Nephron progenitor cell (in vitro differentiated cells): ENCODE data around the gene BTBD3.

Experiments used
- DNase-seq: peaks from one replicate; pipeline ENCODE4 v3.0.0; 2021
- H3K27ac Mint-ChIP-seq: 2 replicates; pipeline ENCODE4 v1.8.0; 2021; ENCODE audit warnings: mild to moderate bottlenecking, moderate library complexity, mixed read lengths
- H3K27me3 Mint-ChIP-seq: 2 replicates; pipeline ENCODE4 v1.8.0; 2021; ENCODE audit warnings: mild to moderate bottlenecking, low read depth, mixed read lengths; ENCODE audit not compliant: poor library complexity
- H3K36me3 Mint-ChIP-seq: 2 replicates; pipeline ENCODE4 v1.8.0; 2021; ENCODE audit warnings: low read depth, mixed read lengths
- H3K4me1 Mint-ChIP-seq: 2 replicates; pipeline ENCODE4 v1.8.0; 2021; ENCODE audit warnings: mixed read lengths
- H3K4me3 Mint-ChIP-seq: 2 replicates; pipeline ENCODE4 v1.8.0; 2021; ENCODE audit warnings: mild to moderate bottlenecking, moderate library complexity, mixed read lengths
- H3K9me3 Mint-ChIP-seq: 2 replicates; pipeline ENCODE4 v1.8.0; 2021; ENCODE audit warnings: mild to moderate bottlenecking, moderate library complexity, mixed read lengths
- CTCF ChIP-seq: fragments of 200-600 bp; sonication (generic); IDR thresholded peaks from 2 replicates; pipeline ENCODE4 v1.5.0; 2021; ENCODE audit warnings: antibody characterized with exemption

BTBD3 gene

GRCh38 chr20:11937230-11937629 lies 19.5 kb downstream of the BTBD3 start:
- peaks cover 23% of the 10 kb centered on the region for H3K4me1 Mint-ChIP-seq
- no peaks in the 10 kb centered on the region for H3K9me3 Mint-ChIP-seq
- no peak overlapping the region for H3K4me3 Mint-ChIP-seq
- H3K27me3 Mint-ChIP-seq = no peaks in the 10 kb centered on the region
- H3K27ac Mint-ChIP-seq = no peak overlapping the region
- no peak for DNase-seq
- no peaks in the 10 kb centered on the region for H3K36me3 Mint-ChIP-seq
- no peak for TF ChIP-seq CTCF

GRCh38 chr20:11941593-11942246 lies 24.0 kb downstream of the BTBD3 start:
- no peak for DNase-seq
- Mint-ChIP-seq H3K9me3 (no peaks in the 10 kb centered on the region), H3K36me3 (no peaks in the 10 kb centered on the region), H3K4me1 (peaks cover under 1% of the 10 kb centered on the region), H3K27me3 (no peaks in the 10 kb centered on the region), H3K27ac (no peak overlapping the region), H3K4me3 (no peak overlapping the region)
- TF ChIP-seq CTCF = no peak

DNA sequence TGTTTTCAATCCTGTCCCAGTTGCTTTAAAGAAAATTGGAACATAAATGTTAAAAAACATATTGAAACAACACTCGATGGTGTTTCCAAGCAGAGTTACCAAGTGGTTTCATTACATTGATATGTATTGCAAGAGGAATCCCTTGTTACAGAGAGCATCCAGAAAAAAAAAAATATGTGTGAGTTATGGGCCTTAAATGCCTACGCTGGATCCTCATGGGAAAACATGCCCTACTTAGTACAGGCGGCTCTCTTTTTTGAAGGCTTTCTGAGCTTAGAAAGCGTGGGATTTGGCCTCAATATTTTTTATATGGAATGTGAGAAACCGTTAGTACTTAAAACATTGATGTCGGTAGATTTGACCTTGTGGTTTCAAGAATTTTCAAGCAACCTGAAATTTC lies 26.1 kb downstream of the BTBD3 start:
- TF ChIP-seq CTCF = no peak
- Mint-ChIP-seq H3K27ac (no peak overlapping the region), H3K9me3 (no peaks in the 10 kb centered on the region), H3K36me3 (no peaks in the 10 kb centered on the region), H3K4me3 (no peak overlapping the region), H3K4me1 (no peaks in the 10 kb centered on the region), H3K27me3 (no peaks in the 10 kb centered on the region)
- no peak for DNase-seq

- Mint-ChIP-seq H3K27ac (no peak overlapping the region), H3K9me3 (no peaks in the 10 kb centered on the region), H3K27me3 (no peaks in the 10 kb centered on the region), H3K4me1 (no peaks in the 10 kb centered on the region), H3K36me3 (no peaks in the 10 kb centered on the region), H3K4me3 (no peak overlapping the region)
- DNase-seq = no peak
- no peak for TF ChIP-seq CTCF
These were observed 31.1 kb downstream of the BTBD3 start for GRCh38 chr20:11948806-11949205.

DNA sequence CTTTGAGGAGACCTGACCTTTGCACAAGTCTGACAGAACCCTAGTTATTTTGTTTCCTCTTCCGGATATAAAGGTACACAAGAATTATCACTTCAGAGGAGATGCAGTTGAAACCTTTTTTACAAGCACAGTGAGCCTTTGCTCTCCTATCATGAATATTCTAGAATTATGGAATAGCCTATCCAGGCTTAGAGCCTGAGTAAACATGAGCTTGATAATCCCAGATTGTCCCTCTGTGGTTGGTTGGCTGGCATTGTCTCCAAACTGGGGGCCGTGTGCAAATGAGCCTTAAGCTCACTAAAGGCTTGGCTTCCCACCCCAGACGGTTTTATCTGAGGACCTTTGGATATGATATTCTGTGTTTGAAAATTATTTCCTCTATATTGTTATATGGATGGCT lies 32.0 kb downstream of the BTBD3 start:
- no peak overlapping the region for H3K4me3 Mint-ChIP-seq
- no peaks in the 10 kb centered on the region for H3K27me3 Mint-ChIP-seq
- no peak for TF ChIP-seq CTCF
- no peaks in the 10 kb centered on the region for H3K36me3 Mint-ChIP-seq
- H3K4me1 Mint-ChIP-seq = no peaks in the 10 kb centered on the region
- H3K9me3 Mint-ChIP-seq = peaks cover 7% of the 10 kb centered on the region
- no peak for DNase-seq
- no peak overlapping the region for H3K27ac Mint-ChIP-seq

DNA sequence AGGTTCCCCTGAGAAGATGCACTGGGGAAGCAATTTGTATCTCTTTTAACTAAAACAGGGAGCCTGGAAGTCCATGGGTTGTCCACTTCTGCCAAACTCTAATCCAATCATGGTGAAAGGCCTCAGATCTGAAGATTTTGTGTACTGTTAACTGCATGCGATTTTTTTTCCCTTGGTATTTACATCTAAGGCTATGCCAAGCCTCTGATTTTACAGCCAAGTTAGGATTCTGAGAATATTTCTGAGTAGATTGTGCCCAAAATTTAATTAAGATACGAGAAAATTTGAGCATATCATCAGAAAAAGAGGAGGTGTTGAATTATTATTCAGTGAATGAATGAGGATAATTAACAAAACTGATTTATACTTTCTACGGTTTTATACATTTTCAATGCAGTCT lies 34.0 kb downstream of the BTBD3 start:
- Mint-ChIP-seq H3K27ac (no peak overlapping the region), H3K9me3 (peaks cover 10% of the 10 kb centered on the region), H3K4me3 (no peak overlapping the region), H3K4me1 (peaks cover 4% of the 10 kb centered on the region), H3K36me3 (no peaks in the 10 kb centered on the region), H3K27me3 (no peaks in the 10 kb centered on the region)
- no peak for TF ChIP-seq CTCF
- no peak for DNase-seq
